C4-2B (cell line): ENCODE measurements around the gene MAG.
A peak's percentile ranks its signal among the peaks of the same experiment; 100 is the strongest.

Experiments
- H3K27ac ChIP-seq: fragments of 450-650 bp; 2 replicates; pipeline ENCODE4 v1.5.1; 2017
- CTCF ChIP-seq: fragments of 450-650 bp; conservative IDR thresholded peaks from 2 replicates; pipeline ENCODE4 v1.5.1; 2017; ENCODE audit warnings: mild to moderate bottlenecking
- ZFX ChIP-seq: fragments of 450-650 bp; IDR thresholded peaks from 2 replicates; pipeline ENCODE4 v1.6.1; 2017

Gene MAG

GRCh38 chr19:35291916-35292315 lies at the start of gene MAG:
MAG (plus strand) TSS chr19:35292161; CDS start chr19:35295409, 3,248 bp downstream.
- TF ChIP-seq CTCF (no peak), ZFX (no peak)
- no peak within 1 kb of the TSS for H3K27ac ChIP-seq

GRCh38 chr19:35246466-35247092 lies 45.4 kb upstream of the MAG start:
- TF ChIP-seq ZFX = no peak
- TF ChIP-seq CTCF = no peak
- H3K27ac ChIP-seq = no peak overlapping the region

GRCh38 chr19:35247526-35248309 lies 44.2 kb upstream of the MAG start:
- peak overlapping the region; percentile 97 for H3K27ac ChIP-seq
- TF ChIP-seq CTCF (no peak; the same call in 1 of the 2 replicates), ZFX (no peak)

GRCh38 chr19:35248310-35249145 lies 43.4 kb upstream of the MAG start, which contains the start of gene LSR:
LSR (plus strand) TSS chr19:35249002; CDS start chr19:35249023, 21 bp downstream.
- H3K27ac ChIP-seq = peak within 1 kb of the TSS; percentile 97
- 0 out of 2 replicates have a peak, but pooled peaks have one; percentile 61 for TF ChIP-seq ZFX
- no peak for TF ChIP-seq CTCF

- H3K27ac ChIP-seq = peak overlapping the region; percentile 97
- TF ChIP-seq CTCF (no peak), ZFX (no peak; the same call in 1 of the 2 replicates)
These were observed 42.7 kb upstream of the MAG start for GRCh38 chr19:35249146-35249847.

GRCh38 chr19:35249848-35250711 lies 41.9 kb upstream of the MAG start:
- peak overlapping the region; percentile 97 for H3K27ac ChIP-seq
- TF ChIP-seq CTCF (no peak), ZFX (no peak)
